H9 (cell line): ENCODE results near the gene FAM177A1. TPM values are rescaled to one million over a fixed set of nuclear protein-coding genes. Genes with fewer than 3 reads are reported as not detected.

Source experiments
- DNase-seq: peaks from one replicate; pipeline ENCODE4 v3.0.0-alpha.2; 2017
- H2AFZ ChIP-seq: one replicate; pipeline ENCODE4 v1.6.1; 2013; ENCODE audit warnings: mild to moderate bottlenecking, low read length, control low read depth, moderate library complexity
- H2AK5ac ChIP-seq: 2 replicates; pipeline ENCODE4 v1.6.1; 2013; ENCODE audit warnings: low read length, control low read depth, mixed read lengths; ENCODE audit not compliant: insufficient read length
- H2BK120ac ChIP-seq: one replicate; pipeline ENCODE4 v1.6.1; 2013; ENCODE audit warnings: low read depth, mild to moderate bottlenecking, low read length, control low read depth, inconsistent platforms; ENCODE audit not compliant: poor library complexity, severe bottlenecking
- H2BK12ac ChIP-seq: 2 replicates; pipeline ENCODE4 v1.6.1; 2013; ENCODE audit warnings: low read length, control low read depth, mixed read lengths, low read depth; ENCODE audit not compliant: insufficient read length
- H2BK15ac ChIP-seq: 2 replicates; pipeline ENCODE4 v1.6.1; 2013; ENCODE audit warnings: low read depth, low read length, control low read depth
- H2BK20ac ChIP-seq: one replicate; pipeline ENCODE4 v1.6.1; 2013; ENCODE audit warnings: low read depth, mild to moderate bottlenecking, low read length, control low read depth, inconsistent platforms; ENCODE audit not compliant: poor library complexity, severe bottlenecking
- H2BK5ac ChIP-seq: 2 replicates; pipeline ENCODE4 v1.6.1; 2013; ENCODE audit warnings: low read length, control low read depth, mixed read lengths; ENCODE audit not compliant: insufficient read length
- H3K14ac ChIP-seq: 2 replicates; pipeline ENCODE4 v1.6.1; 2013; ENCODE audit warnings: low read length, control low read depth; ENCODE audit not compliant: insufficient read depth
- H3K18ac ChIP-seq: 2 replicates; pipeline ENCODE4 v1.6.1; 2013; ENCODE audit warnings: low read depth, mild to moderate bottlenecking, mixed read lengths, low read length, control low read depth; ENCODE audit not compliant: insufficient read length
- H3K23ac ChIP-seq: 2 replicates; pipeline ENCODE4 v1.6.1; 2013; ENCODE audit warnings: low read length, control low read depth, mixed read lengths, low read depth; ENCODE audit not compliant: insufficient read length
- H3K23me2 ChIP-seq: 2 replicates; pipeline ENCODE4 v1.6.1; 2013; ENCODE audit warnings: low read depth, mild to moderate bottlenecking, mixed read lengths, low read length, control low read depth; ENCODE audit not compliant: insufficient read length, poor library complexity, severe bottlenecking
- H3K27ac ChIP-seq: 2 replicates; pipeline ENCODE4 v1.5.1; 2013; ENCODE audit warnings: low read length, control low read depth, mixed read lengths, low read depth; ENCODE audit not compliant: insufficient read length
- H3K27me3 ChIP-seq: 2 replicates; pipeline ENCODE4 v1.6.1; 2013; ENCODE audit warnings: low read length, control low read depth, inconsistent platforms; ENCODE audit not compliant: insufficient read depth
- H3K4ac ChIP-seq: 2 replicates; pipeline ENCODE4 v1.6.1; 2013; ENCODE audit warnings: low read depth, mild to moderate bottlenecking, control low read depth, inconsistent platforms, low read length, moderate library complexity
- H3K4me1 ChIP-seq: 2 replicates; pipeline ENCODE4 v1.6.1; 2013; ENCODE audit warnings: low read length, control low read depth, inconsistent platforms; ENCODE audit not compliant: insufficient read depth
- H3K4me2 ChIP-seq: 2 replicates; pipeline ENCODE4 v1.6.1; 2013; ENCODE audit warnings: low read length, control low read depth, mixed read lengths; ENCODE audit not compliant: insufficient read length, insufficient read depth
- H3K56ac ChIP-seq: 2 replicates; pipeline ENCODE4 v1.6.1; 2013; ENCODE audit warnings: low read depth, mild to moderate bottlenecking, mixed read lengths, low read length, control low read depth; ENCODE audit not compliant: insufficient read length
- H3K79me1 ChIP-seq: 2 replicates; pipeline ENCODE4 v1.6.1; 2013; ENCODE audit warnings: low read depth, mild to moderate bottlenecking, moderate library complexity, low read length, control low read depth, inconsistent platforms; ENCODE audit not compliant: insufficient read depth, poor library complexity, severe bottlenecking
- H3K79me2 ChIP-seq: 2 replicates; pipeline ENCODE4 v1.6.1; 2013; ENCODE audit warnings: low read length, control low read depth, inconsistent platforms; ENCODE audit not compliant: insufficient read depth
- H3K9ac ChIP-seq: 2 replicates; pipeline ENCODE4 v1.6.1; 2013; ENCODE audit warnings: low read length, control low read depth, mixed read lengths; ENCODE audit not compliant: insufficient read length; ENCODE audit errors: extremely low read depth
- H3K9me3 ChIP-seq: one replicate; pipeline ENCODE4 v1.6.1; 2013; ENCODE audit warnings: low read depth, low read length, inconsistent platforms; ENCODE audit not compliant: control insufficient read depth
- H3T11ph ChIP-seq: one replicate; pipeline ENCODE4 v1.6.1; 2013; ENCODE audit warnings: mild to moderate bottlenecking, low read length, control low read depth, inconsistent platforms
- H4K20me1 ChIP-seq: one replicate; pipeline ENCODE4 v1.6.1; 2013; ENCODE audit not compliant: control insufficient read depth, insufficient read length, insufficient read depth
- H4K5ac ChIP-seq: 2 replicates; pipeline ENCODE4 v1.6.1; 2013; ENCODE audit warnings: low read depth, mild to moderate bottlenecking, mixed read lengths, low read length, control low read depth; ENCODE audit not compliant: insufficient read length
- H4K8ac ChIP-seq: replicated peaks from 2 replicates; pipeline ENCODE4 v1.6.1; 2013; ENCODE audit warnings: low read length, control low read depth, mixed read lengths, low read depth; ENCODE audit not compliant: insufficient read length
- H4K91ac ChIP-seq: 2 replicates; pipeline ENCODE4 v1.6.1; 2013; ENCODE audit warnings: low read depth, mild to moderate bottlenecking, moderate library complexity, mixed read lengths, low read length, control low read depth; ENCODE audit not compliant: insufficient read length
- H3K27ac Mint-ChIP-seq, 3 experiments: 2 replicates in 2 of 3; 3 replicates in 1 of 3; pipeline ENCODE4 v1.8.0; 2020 to 2021; ENCODE audit warnings: mixed read lengths in 3 of 3, mild to moderate bottlenecking in 1 of 3, moderate library complexity in 1 of 3
- H3K27me3 Mint-ChIP-seq: 2 replicates; pipeline ENCODE4 v1.8.0; 2021; ENCODE audit warnings: low read depth, mild to moderate bottlenecking, moderate library complexity, mixed read lengths
- H3K36me3 Mint-ChIP-seq, 3 experiments: 2 replicates in 2 of 3; 3 replicates in 1 of 3; pipeline ENCODE4 v1.8.0; 2020 to 2021; ENCODE audit warnings: low read depth in 3 of 3, mixed read lengths in 3 of 3; ENCODE audit not compliant: insufficient read depth in 1 of 3
- H3K4me1 Mint-ChIP-seq, 2 experiments: 2 replicates each; pipeline ENCODE4 v1.8.0; 2020; ENCODE audit warnings: mixed read lengths in 2 of 2
- H3K4me3 Mint-ChIP-seq, 2 experiments: 2 replicates in 1 of 2; 3 replicates in 1 of 2; pipeline ENCODE4 v1.8.0; 2020 to 2021; ENCODE audit warnings: mild to moderate bottlenecking in 2 of 2, mixed read lengths in 2 of 2, moderate library complexity in 1 of 2
- H3K9me3 Mint-ChIP-seq, 2 experiments: 2 replicates in 1 of 2; 3 replicates in 1 of 2; pipeline ENCODE4 v1.8.0; 2020; ENCODE audit warnings: mild to moderate bottlenecking in 2 of 2, mixed read lengths in 2 of 2, moderate library complexity in 1 of 2
- CTCF ChIP-seq: fragments of 200-600 bp; sonication (generic); conservative IDR thresholded peaks from 3 replicates; pipeline ENCODE4 v1.8.0; 2021; ENCODE audit warnings: antibody characterized with exemption, mild to moderate bottlenecking
- WGBS: extraction: QIAGEN DNeasy Blood & Tissue Kit; methylation state at CpG from one replicate; pipeline ENCODE4 v1.1.7; 2013; ENCODE audit warnings: missing lambda C conversion rate, low lambda C conversion rate, mixed read lengths; ENCODE audit not compliant: insufficient read length; ENCODE audit errors: extremely low coverage; 5-methylcytosine and 5-hydroxymethylcytosine counted together
- long read RNA-seq: library from polyadenylated mRNA; unstranded; transcript quantifications from one replicate; pipeline ENCODE4 v2.0.0, GENCODE V29; 2020
- total RNA-seq: library from RNA; stranded (reverse); gene quantifications from 2 replicates; pipeline ENCODE4 v1.2.1, GENCODE V29; 2021

FAM177A1 gene
- 40.5 and 43.1 TPM in 2 replicates for total RNA-seq
- long read RNA-seq, transcript FAM177A1-202 (6 exons, 858 nt) = major isoform, 52 of 115 reads
- long read RNA-seq, transcript FAM177A1-201 (5 exons, 2,927 nt) = minor isoform, 45 of 115 reads
- long read RNA-seq, partial matches to known transcripts = 7 of 115 reads
- long read RNA-seq, other reads (novel, unspliced or antisense) = 11 of 115 reads

- H4K8ac ChIP-seq = no peak within 1 kb of the TSS
- no peaks in the 10 kb centered on the region for H4K20me1 ChIP-seq
- no peak within 1 kb of the TSS for H3K4ac ChIP-seq
- no peak within 1 kb of the TSS for H4K5ac ChIP-seq
- H3K14ac ChIP-seq = peak within 1 kb of the TSS; percentile 94
- no peak within 1 kb of the TSS for H3K56ac ChIP-seq
- no peak within 1 kb of the TSS for H4K91ac ChIP-seq
- H2BK20ac ChIP-seq = no peak within 1 kb of the TSS
- peak within 1 kb of the TSS; percentile 93 for H3K18ac ChIP-seq
- TF ChIP-seq CTCF = no peak
- Mint-ChIP-seq H3K4me3 (peak within 1 kb of the TSS; percentile 92 to 95), H3K27me3 (no peaks in the 10 kb centered on the region; the same call in 1 of the 2 replicates), H3K27ac (peak within 1 kb of the TSS; percentile 96 to 98 (median 98)), H3K36me3 (peaks cover 7 to 15% (median 9%) of the 10 kb centered on the region in 3 experiments; a peak in 6 of 7 replicates), H3K4me1 (peaks cover 14 to 17% of the 10 kb centered on the region in 2 experiments), H3K9me3 (no peaks in the 10 kb centered on the region)
- no peak within 1 kb of the TSS for H2BK15ac ChIP-seq
- H3K4me1 ChIP-seq = no peaks in the 10 kb centered on the region; the same call in 1 of the 2 replicates
- H2AFZ ChIP-seq = peak within 1 kb of the TSS; percentile 96
- peak within 1 kb of the TSS; percentile 81 for H3K9ac ChIP-seq
- no peak within 1 kb of the TSS for H2BK12ac ChIP-seq
- no peaks in the 10 kb centered on the region for H3K27me3 ChIP-seq
- peak within 1 kb of the TSS; percentile 74 for H2BK5ac ChIP-seq
- H3K9me3 ChIP-seq = no peaks in the 10 kb centered on the region
- no peak within 1 kb of the TSS for H2AK5ac ChIP-seq
- H3K4me2 ChIP-seq = peak within 1 kb of the TSS; percentile 96
- WGBS = no CpG with 5 or more reads among the region's 77 CpGs
- no peak within 1 kb of the TSS for H2BK120ac ChIP-seq
- H3K79me2 ChIP-seq = no peaks in the 10 kb centered on the region
- DNase-seq = peak; percentile 99
- H3K23me2 ChIP-seq = peaks cover 4% of the 10 kb centered on the region
- no peaks in the 10 kb centered on the region for H3K79me1 ChIP-seq
- H3K23ac ChIP-seq = no peak within 1 kb of the TSS
- no peak within 1 kb of the TSS for H3K27ac ChIP-seq
- H3T11ph ChIP-seq = no peak within 1 kb of the TSS
These were observed at the start of gene FAM177A1 for GRCh38 chr14:35046048-35046750. FAM177A1 (plus strand) TSS chr14:35046272; CDS start chr14:35046464, 192 bp downstream.
